Measurements from ENCODE around the gene NDRG3. TPM values are rescaled to one million over a fixed set of nuclear protein-coding genes. Genes with fewer than 3 reads are reported as not detected.

NDRG3 gene
- total RNA-seq, 1 experiment from 2014 or later = 55.6 TPM

DNA sequence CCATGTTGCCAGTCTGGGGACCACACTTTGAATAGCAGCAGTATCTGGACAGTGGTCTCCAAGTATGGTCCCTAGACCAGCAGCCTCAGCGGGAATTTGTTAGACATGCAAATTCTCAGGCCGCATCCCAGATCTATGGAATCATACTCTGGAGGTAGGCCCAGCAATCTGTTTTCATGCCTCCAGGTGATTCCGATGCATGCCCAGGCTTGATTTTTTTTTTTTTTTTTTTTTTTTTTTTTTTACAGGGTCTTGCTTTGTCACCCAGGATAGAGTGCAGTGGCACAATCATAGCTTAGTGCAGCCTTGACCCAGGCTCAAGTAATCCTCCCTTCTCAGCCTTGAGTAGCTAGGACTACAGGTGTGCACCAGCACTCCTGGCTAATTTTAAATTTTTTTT lies 99.2 kb downstream of the NDRG3 start:
- no peaks in the 10 kb centered on the region for H3K27me3 ChIP-seq (ENCODE audit: insufficient read depth, low read depth)
- no peak overlapping the region for H3K4me3 ChIP-seq
- no peaks in the 10 kb centered on the region for H4K20me1 ChIP-seq (ENCODE audit: insufficient read depth)
- POLR2A ChIA-PET (ENCODE audit: unreplicated experiment) = no interaction called here
- H3K4me1 ChIP-seq (replicated peaks; ENCODE audit: insufficient read depth) = peaks cover 7% of the 10 kb centered on the region; the same call in 1 of the 2 replicates
- H3K4me2 ChIP-seq = no peak overlapping the region
- H3K36me3 ChIP-seq (ENCODE audit: low read depth) = no peaks in the 10 kb centered on the region
- H3F3A ChIP-seq (ENCODE audit: insufficient read depth, low read depth) = no peaks in the 10 kb centered on the region
- intact Hi-C loops (cut with micrococcal nuclease; ENCODE audit: unreplicated experiment) = no loop called here
- no peak for TF ChIP-seq EZH2 (IDR thresholded peaks at IDR 0.05; ENCODE audit: low read depth)
- no peak for TF ChIP-seq CTCF (conservative IDR thresholded peaks at IDR 0.05)
- no peaks in the 10 kb centered on the region for H3K9me2 ChIP-seq (ENCODE audit: insufficient read depth)
- DNase-seq = no peak
- H3K79me2 ChIP-seq (ENCODE audit: low read depth) = no peaks in the 10 kb centered on the region
- CTCF ChIA-PET = no interaction called here
- no peak overlapping the region for H3K27ac ChIP-seq
- H3K9me3 ChIP-seq (ENCODE audit: insufficient read depth, low read depth) = no peaks in the 10 kb centered on the region
- BruUV-seq (replicated peaks) = no TSS peak
- H2AFZ ChIP-seq = no peak overlapping the region

- no peak for DNase-seq
- Histone ChIP-seq H4K20me1 (ENCODE audit: insufficient read depth) (no peaks in the 10 kb centered on the region), H3K27me3 (ENCODE audit: insufficient read depth, low read depth) (no peaks in the 10 kb centered on the region), H3K4me3 (no peak within 1 kb of the TSS), H3K36me3 (ENCODE audit: low read depth) (no peaks in the 10 kb centered on the region), H3K27ac (no peak within 1 kb of the TSS), H3K79me2 (ENCODE audit: low read depth) (no peaks in the 10 kb centered on the region), H3K4me1 (replicated peaks; ENCODE audit: insufficient read depth) (peaks cover 7% of the 10 kb centered on the region; the same call in 1 of the 2 replicates), H3K4me2 (no peak within 1 kb of the TSS), H3K9me3 (ENCODE audit: insufficient read depth, low read depth) (no peaks in the 10 kb centered on the region), H2AFZ (no peak within 1 kb of the TSS), H3F3A (ENCODE audit: insufficient read depth, low read depth) (peaks cover 3% of the 10 kb centered on the region; the same call in 1 of the 2 replicates), H3K9me2 (ENCODE audit: insufficient read depth) (no peaks in the 10 kb centered on the region)
- ChIA-PET CTCF (no interaction called here), POLR2A (ENCODE audit: unreplicated experiment) (no interaction called here)
- no peak for TF ChIP-seq EZH2 (IDR thresholded peaks at IDR 0.05; ENCODE audit: low read depth)
- TF ChIP-seq CTCF (conservative IDR thresholded peaks at IDR 0.05) = no peak
- intact Hi-C loops (cut with micrococcal nuclease; ENCODE audit: unreplicated experiment) = no loop called here
- BruUV-seq (replicated peaks) = no TSS peak
Observed at GRCh38 chr20:36645998-36646397, 99.9 kb downstream of the NDRG3 start, which contains the start of gene SLA2. Gene SLA2, minus strand, starts transcription at chr20:36646196. Its CDS starts 4,861 bp downstream, at chr20:36641335.

DNA sequence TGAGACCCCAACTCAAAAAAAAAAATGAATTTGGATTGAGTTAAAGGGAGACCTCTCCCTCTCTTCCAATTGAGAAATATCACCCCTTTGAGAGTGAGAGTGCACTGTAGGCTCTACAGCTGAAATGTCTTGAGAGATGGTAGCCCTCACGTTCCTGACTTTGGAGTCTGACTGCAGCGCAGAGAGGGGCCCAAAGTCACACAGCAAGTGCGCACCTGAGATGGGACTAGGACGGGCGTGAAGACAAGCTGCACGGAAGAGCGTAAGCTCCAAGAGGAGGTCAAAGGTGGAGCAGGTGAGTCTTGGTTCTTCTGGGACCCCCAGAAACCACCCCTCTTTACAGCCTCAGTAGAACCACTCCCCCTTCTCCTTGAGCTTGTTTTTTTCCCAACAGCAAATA lies 100.5 kb downstream of the NDRG3 start:
- TF ChIP-seq EZH2 (IDR thresholded peaks at IDR 0.05; ENCODE audit: low read depth) (no peak), CTCF (conservative IDR thresholded peaks at IDR 0.05) (no peak)
- no peaks in the 10 kb centered on the region for H4K20me1 ChIP-seq (ENCODE audit: insufficient read depth)
- H3K4me1 ChIP-seq (replicated peaks; ENCODE audit: insufficient read depth) = peaks cover 7% of the 10 kb centered on the region; the same call in 1 of the 2 replicates
- H3K27me3 ChIP-seq (ENCODE audit: insufficient read depth, low read depth) = no peaks in the 10 kb centered on the region
- no peak for DNase-seq
- no peak overlapping the region for H3K4me3 ChIP-seq
- H3K27ac ChIP-seq = no peak overlapping the region
- ChIA-PET CTCF (no interaction called here), POLR2A (ENCODE audit: unreplicated experiment) (interaction anchor here (0.5 kb wide), 1 partner anchor 16 kb away, joined by 8 read pairs; no protein-coding TSS in a partner anchor)
- BruUV-seq (replicated peaks) = no TSS peak
- no peak overlapping the region for H2AFZ ChIP-seq
- no peaks in the 10 kb centered on the region for H3K9me2 ChIP-seq (ENCODE audit: insufficient read depth)
- H3K36me3 ChIP-seq (ENCODE audit: low read depth) = no peaks in the 10 kb centered on the region
- no peak overlapping the region for H3K4me2 ChIP-seq
- H3K9me3 ChIP-seq (ENCODE audit: insufficient read depth, low read depth) = no peaks in the 10 kb centered on the region
- H3K79me2 ChIP-seq (ENCODE audit: low read depth) = no peaks in the 10 kb centered on the region
- H3F3A ChIP-seq (ENCODE audit: insufficient read depth, low read depth) = peaks cover 3% of the 10 kb centered on the region; the same call in 1 of the 2 replicates
- intact Hi-C loops (cut with micrococcal nuclease; ENCODE audit: unreplicated experiment) = no loop called here

All from PC-9 (cell line).